HepG2 (cell line): ENCODE data around the gene TANGO2. TPM values are rescaled to one million over a fixed set of nuclear protein-coding genes. Genes with fewer than 3 reads are reported as not detected.
A peak's percentile ranks its signal among the peaks of the same experiment; 100 is the strongest.

Experiments used
- BCLAF1 ChIP-seq: fragments of 450-650 bp; IDR thresholded peaks from 2 replicates; pipeline ENCODE4 v1.6.1; 2017; ENCODE audit warnings: mild to moderate bottlenecking
- CBFB ChIP-seq: sonication (generic); formaldehyde crosslinking; IDR thresholded peaks from 2 replicates; pipeline ENCODE4 v1.4.0; 2020; ENCODE audit warnings: missing genetic modification reagents
- E2F5 ChIP-seq: sonication (generic); formaldehyde crosslinking; conservative IDR thresholded peaks from 2 replicates; pipeline ENCODE4 v1.4.0; 2020; ENCODE audit warnings: missing genetic modification reagents
- EHMT2 ChIP-seq: fragments of 200-600 bp; sonication (generic); IDR thresholded peaks from 2 replicates; pipeline ENCODE4 v1.7.0; 2017; ENCODE audit warnings: antibody characterized with exemption, low read depth, low read length, borderline replicate concordance
- ELF4 ChIP-seq: sonication (generic); formaldehyde crosslinking; IDR thresholded peaks from 2 replicates; pipeline ENCODE4 v1.5.0; 2020; ENCODE audit warnings: missing genetic modification reagents, mild to moderate bottlenecking, moderate library complexity, borderline replicate concordance
- IKZF1 ChIP-seq: fragments of 450-650 bp; IDR thresholded peaks from 2 replicates; pipeline ENCODE4 v1.7.1; 2016
- MTERF4 ChIP-seq: sonication (generic); formaldehyde crosslinking; IDR thresholded peaks from 2 replicates; pipeline ENCODE4 v1.8.0; 2023; ENCODE audit warnings: mild to moderate bottlenecking, missing genetic modification reagents
- NKX3-1 ChIP-seq: sonication (generic); formaldehyde crosslinking; IDR thresholded peaks from 2 replicates; pipeline ENCODE4 v1.5.0; 2020; ENCODE audit warnings: missing genetic modification reagents
- NPAS2 ChIP-seq: sonication (generic); formaldehyde crosslinking; IDR thresholded peaks from 2 replicates; pipeline ENCODE4 v1.8.0; 2022; ENCODE audit warnings: mild to moderate bottlenecking, missing genetic modification reagents, borderline replicate concordance
- PCBP1 ChIP-seq: fragments of 200-400 bp; formaldehyde crosslinking; IDR thresholded peaks from 2 replicates; pipeline ENCODE4 v1.6.1; 2017; ENCODE audit warnings: mild to moderate bottlenecking, low read depth, low read length, borderline replicate concordance
- PLRG1 ChIP-seq: fragments of 450-650 bp; conservative IDR thresholded peaks from 2 replicates; pipeline ENCODE4 v1.6.1; 2016
- SNRNP70 ChIP-seq: fragments of 200-400 bp; formaldehyde crosslinking; IDR thresholded peaks from 2 replicates; pipeline ENCODE4 v1.6.1; 2017; ENCODE audit warnings: mild to moderate bottlenecking, low read depth, low read length, moderate library complexity
- SPEN ChIP-seq: sonication (generic); formaldehyde crosslinking; IDR thresholded peaks from 2 replicates; pipeline ENCODE4 v1.5.1; 2020; ENCODE audit warnings: low read depth, mild to moderate bottlenecking, missing genetic modification reagents
- SRSF4 ChIP-seq: fragments of 200-400 bp; formaldehyde crosslinking; IDR thresholded peaks from one replicate; pipeline ENCODE4 v1.6.1; 2018; ENCODE audit warnings: mild to moderate bottlenecking, low read depth, low read length, moderate library complexity; ENCODE audit not compliant: poor library complexity, severe bottlenecking
- XRCC5 ChIP-seq: fragments of 200-400 bp; formaldehyde crosslinking; optimal IDR thresholded peaks from 2 replicates; pipeline ENCODE3; 2017; ENCODE audit warnings: mild to moderate bottlenecking, low read length
- YEATS4 ChIP-seq: sonication (generic); formaldehyde crosslinking; IDR thresholded peaks from 2 replicates; pipeline ENCODE4 v1.4.0; 2020; ENCODE audit warnings: missing genetic modification reagents, borderline replicate concordance
- ZBTB3 ChIP-seq: sonication (generic); formaldehyde crosslinking; IDR thresholded peaks from 2 replicates; pipeline ENCODE4 v1.4.0; 2020; ENCODE audit warnings: low read depth, mild to moderate bottlenecking, moderate library complexity, missing genetic modification reagents, borderline replicate concordance
- ZFP62 ChIP-seq: sonication (generic); formaldehyde crosslinking; IDR thresholded peaks from 2 replicates; pipeline ENCODE4 v1.4.0; 2020; ENCODE audit warnings: missing genetic modification reagents
- ZFYVE20 ChIP-seq: sonication (generic); formaldehyde crosslinking; IDR thresholded peaks from 2 replicates; pipeline ENCODE4 v1.8.0; 2023; ENCODE audit warnings: low read depth, mild to moderate bottlenecking, moderate library complexity, missing genetic modification reagents, borderline replicate concordance
- ZNF225 ChIP-seq: sonication (generic); formaldehyde crosslinking; IDR thresholded peaks from 2 replicates; pipeline ENCODE4 v1.4.0; 2020; ENCODE audit warnings: mild to moderate bottlenecking, missing genetic modification reagents
- ZNF501 ChIP-seq: sonication (generic); formaldehyde crosslinking; IDR thresholded peaks from 2 replicates; pipeline ENCODE4 v1.5.1; 2020; ENCODE audit warnings: mild to moderate bottlenecking, moderate library complexity, missing genetic modification reagents
- ZNF562 ChIP-seq: sonication (generic); formaldehyde crosslinking; IDR thresholded peaks from 2 replicates; pipeline ENCODE4 v1.8.0; 2022; ENCODE audit warnings: missing genetic modification reagents, borderline replicate concordance
- ZNF709 ChIP-seq: sonication (generic); formaldehyde crosslinking; IDR thresholded peaks from 2 replicates; pipeline ENCODE4 v1.5.0; 2020; ENCODE audit warnings: mild to moderate bottlenecking, missing genetic modification reagents
- ZNF761 ChIP-seq: sonication (generic); formaldehyde crosslinking; conservative IDR thresholded peaks from 2 replicates; pipeline ENCODE4 v1.4.0; 2020; ENCODE audit warnings: mild to moderate bottlenecking, missing genetic modification reagents
- polyA plus RNA-seq, 8 experiments: library from polyadenylated mRNA; depleted of rRNA in 3 of 8; stranded (reverse) in 7 of 8; unstranded in 1 of 8; fragments of >200 nt; fragmentation: Illumina TruSeq in 4 of 8; extraction: Trizol in 4 of 8; gene quantifications; 2 replicates each; pipeline versions ENCODE4 v1.2.1 to v1.2.3, GENCODE V29; 2011 to 2016; ENCODE audit warnings: low read depth in 4 of 8, missing spikeins in 1 of 8, mixed read lengths in 1 of 8; ENCODE audit not compliant: insufficient read depth in 1 of 8
- total RNA-seq, 5 experiments: library from RNA; depleted of rRNA; stranded (reverse); fragments of >200 nt; fragmentation: Illumina TruSeq; extraction: Trizol; gene quantifications; 2 replicates each; pipeline ENCODE4 v1.2.3, GENCODE V29; 2016; ENCODE audit warnings: low read depth in 1 of 5

TANGO2 gene
- total and polyA plus RNA-seq, 2 of the 13 experiments (the other 11 are each of a cell fraction or from before 2014, with no cell fraction given): 12.9 to 14.8 TPM

- TF ChIP-seq BCLAF1 (no peak), SNRNP70 (no peak), ZBTB3 (CRISPR knock-in tag) (no peak), MTERF4 (CRISPR knock-in tag) (peak; percentile 60; the same call in 1 of the 2 replicates), ZNF225 (no peak), ZNF761 (CRISPR knock-in tag) (0 out of 2 replicates have a peak, but pooled peaks have one; percentile 59), YEATS4 (peak; percentile 91), ZNF709 (CRISPR knock-in tag) (peak; percentile 74; the same call in 1 of the 2 replicates), E2F5 (CRISPR knock-in tag) (peak; percentile 99), ZFP62 (CRISPR knock-in tag) (peak; percentile 99; the same call in 1 of the 2 replicates), ZFYVE20 (CRISPR knock-in tag) (peak; percentile 93), EHMT2 (no peak), NKX3-1 (CRISPR knock-in tag) (peak; percentile 21; the same call in 1 of the 2 replicates), PCBP1 (no peak), CBFB (CRISPR knock-in tag) (0 out of 2 replicates have a peak, but pooled peaks have one; percentile 73), SPEN (CRISPR knock-in tag) (peak; percentile 99), ZNF562 (CRISPR knock-in tag) (peak; percentile 67), ZNF501 (CRISPR knock-in tag) (peak; percentile 64), PLRG1 (no peak), IKZF1 (no peak), SRSF4 (no peak), ELF4 (CRISPR knock-in tag) (no peak), XRCC5 (peak; percentile 74), NPAS2 (CRISPR knock-in tag) (no peak)
These were observed 59.0 kb downstream of the TANGO2 start, which contains the start of gene DGCR8 (continued) for GRCh38 chr22:20079745-20080444.
